ENCODE data around the gene RNU7-1.

The RNU7-1 gene

DNA sequence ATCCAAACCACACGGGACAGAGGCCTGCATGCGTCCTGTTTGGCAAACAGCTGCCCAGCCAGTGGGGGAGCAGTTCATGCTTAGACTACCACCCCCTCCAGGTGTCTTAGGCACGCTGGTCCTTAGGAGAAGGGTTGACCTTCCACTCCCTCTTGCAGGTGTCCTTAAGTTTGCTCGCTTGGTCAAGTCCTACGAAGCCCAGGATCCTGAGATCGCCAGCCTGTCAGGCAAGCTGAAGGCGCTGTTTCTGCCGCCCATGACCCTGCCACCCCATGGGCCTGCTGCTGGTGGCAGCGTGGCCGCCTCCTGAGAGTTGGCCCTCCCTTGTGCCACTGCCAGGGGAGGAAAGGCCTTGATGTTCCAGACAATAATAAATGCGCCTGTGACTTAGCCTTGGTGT lies 2.0 kb downstream of the RNU7-1 start:
- H4K91ac ChIP-seq (ENCODE audit: low read length) = peak overlapping the region; percentile 43
- peaks cover 33% of the 10 kb centered on the region for H3K4me1 ChIP-seq (ENCODE audit: control insufficient read depth, insufficient read depth, low read depth, low read length)
- H3K4me2 ChIP-seq (ENCODE audit: low read length, poor library complexity, severe bottlenecking) = peak overlapping the region; percentile 78
- peak overlapping the region in 1 of 2 experiments; percentile 21 for H3K4ac ChIP-seq (ENCODE audit: low read depth in 1 of 2, low read length in 2 of 2)
- H4K8ac ChIP-seq (ENCODE audit: low read length) = peak overlapping the region; percentile 70
- no peak overlapping the region for H2BK5ac ChIP-seq (ENCODE audit: low read depth, low read length, poor library complexity, severe bottlenecking)
- H3K4me3 ChIP-seq (ENCODE audit: insufficient read depth in 1 of 2, low read depth in 1 of 2, low read length in 2 of 2) = no peak overlapping the region
- H2AK5ac ChIP-seq (ENCODE audit: low read length, severe bottlenecking) = peak overlapping the region; percentile 14
- H3K27me3 ChIP-seq (ENCODE audit: control insufficient read depth in 1 of 2, insufficient read depth in 1 of 2, low read length in 2 of 2) = no peaks in the 10 kb centered on the region
- no peak overlapping the region for H3K14ac ChIP-seq (ENCODE audit: low read length in 2 of 2)
- no peak for DNase-seq
- peak overlapping the region; percentile 3 for H2BK120ac ChIP-seq (ENCODE audit: low read depth, low read length)
- H3K23ac ChIP-seq (ENCODE audit: low read length in 2 of 2) = no peak overlapping the region
- H2BK12ac ChIP-seq (ENCODE audit: low read length in 2 of 2) = no peak overlapping the region
- peak overlapping the region; percentile 93 for H3K9ac ChIP-seq (ENCODE audit: low read length)
- no peak overlapping the region for H3K18ac ChIP-seq (ENCODE audit: low read depth in 1 of 2, low read length in 2 of 2)
- H3K79me1 ChIP-seq (replicated peaks; ENCODE audit: low read length, poor library complexity, severe bottlenecking) = peaks cover 7% of the 10 kb centered on the region
- WGBS = 92% methylated on average over 11 of the region's 11 CpGs
- H2AFZ ChIP-seq (ENCODE audit: low read depth, low read length) = no peak overlapping the region
- H3K9me3 ChIP-seq (ENCODE audit: control insufficient read depth, low read length) = no peaks in the 10 kb centered on the region
- peaks cover 23 to 27% of the 10 kb centered on the region in 2 experiments for H3K36me3 ChIP-seq (ENCODE audit: control insufficient read depth in 1 of 2, insufficient read depth in 2 of 2, low read depth in 1 of 2, low read length in 2 of 2)
- no peak overlapping the region for H2BK15ac ChIP-seq (ENCODE audit: low read depth, poor library complexity, severe bottlenecking)
- peak overlapping the region; percentile 55 for H3K27ac ChIP-seq (ENCODE audit: low read length, poor library complexity, severe bottlenecking)

DNA sequence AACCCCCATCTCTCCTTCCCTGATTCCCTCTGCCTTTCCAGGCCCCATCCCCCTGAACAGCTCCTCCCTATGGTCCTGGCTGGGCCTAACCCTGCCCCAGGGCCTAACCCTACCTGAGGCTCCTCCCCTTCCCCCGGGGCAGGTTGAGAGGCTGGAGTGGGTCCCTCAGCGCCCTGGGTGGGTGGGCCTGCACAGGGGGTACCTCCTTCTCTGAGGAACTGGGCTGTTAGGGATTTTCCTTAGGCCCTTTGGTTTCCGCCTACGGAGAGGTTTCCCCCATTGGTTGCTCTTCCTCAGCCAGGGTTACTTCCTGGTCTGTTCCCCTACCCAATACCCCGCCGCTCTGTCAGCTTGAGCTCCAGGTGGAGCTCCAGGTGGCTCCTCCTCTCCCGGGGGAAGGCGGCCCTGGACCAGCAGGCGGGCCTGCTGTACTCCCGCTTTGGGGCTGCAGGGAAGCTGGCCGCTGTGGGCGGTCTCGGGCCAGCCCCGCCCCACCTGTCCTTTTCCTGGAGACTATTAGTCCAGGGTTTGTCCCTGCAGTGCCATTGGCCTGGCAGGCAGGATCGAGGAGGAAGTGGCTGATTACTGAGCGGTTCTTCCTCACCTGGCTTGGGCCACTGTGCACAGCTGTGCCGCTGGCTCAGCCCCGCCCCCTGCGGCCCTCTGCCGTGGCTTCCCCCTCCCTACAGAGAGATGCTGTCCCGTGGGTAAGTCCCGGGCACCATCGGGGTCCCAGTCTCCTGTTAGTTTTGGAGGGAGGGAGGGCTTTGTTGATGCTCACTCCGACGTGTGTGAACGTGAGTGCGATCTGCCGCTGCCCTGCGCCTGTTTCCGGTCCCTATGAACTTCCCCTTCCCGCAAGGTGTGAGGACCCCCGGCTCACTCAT lies 2.7 kb downstream of the RNU7-1 start:
- peak overlapping the region; percentile 43 for H4K91ac ChIP-seq (ENCODE audit: low read length)
- H3K4me1 ChIP-seq (ENCODE audit: control insufficient read depth, insufficient read depth, low read depth, low read length) = peaks cover 32% of the 10 kb centered on the region
- peak overlapping the region; percentile 50 for H2BK15ac ChIP-seq (ENCODE audit: low read depth, poor library complexity, severe bottlenecking)
- peak overlapping the region in 1 of 2 experiments; percentile 58 for H3K14ac ChIP-seq (ENCODE audit: low read length in 2 of 2)
- H3K36me3 ChIP-seq (ENCODE audit: control insufficient read depth in 1 of 2, insufficient read depth in 2 of 2, low read depth in 1 of 2, low read length in 2 of 2) = peaks cover 16 to 20% of the 10 kb centered on the region in 2 experiments
- H2BK12ac ChIP-seq (ENCODE audit: low read length in 2 of 2) = no peak overlapping the region
- peak overlapping the region; percentile 85 for H2AFZ ChIP-seq (ENCODE audit: low read depth, low read length)
- WGBS = 31% methylated on average over 26 of the region's 32 CpGs
- H3K18ac ChIP-seq (ENCODE audit: low read depth in 1 of 2, low read length in 2 of 2) = peak overlapping the region in 1 of 2 experiments; percentile 49
- H3K79me1 ChIP-seq (replicated peaks; ENCODE audit: low read length, poor library complexity, severe bottlenecking) = peaks cover 7% of the 10 kb centered on the region
- peak overlapping the region; percentile 78 for H3K4me2 ChIP-seq (ENCODE audit: low read length, poor library complexity, severe bottlenecking)
- no peak overlapping the region for H2BK5ac ChIP-seq (ENCODE audit: low read depth, low read length, poor library complexity, severe bottlenecking)
- no peak overlapping the region for H3K9ac ChIP-seq (ENCODE audit: low read length)
- no peak for DNase-seq
- peak overlapping the region; percentile 55 for H3K27ac ChIP-seq (ENCODE audit: low read length, poor library complexity, severe bottlenecking)
- H3K4me3 ChIP-seq (ENCODE audit: insufficient read depth in 1 of 2, low read depth in 1 of 2, low read length in 2 of 2) = peak overlapping the region in 1 of 2 experiments; percentile 56
- H4K8ac ChIP-seq (ENCODE audit: low read length) = peak overlapping the region; percentile 73
- H3K27me3 ChIP-seq (ENCODE audit: control insufficient read depth in 1 of 2, insufficient read depth in 1 of 2, low read length in 2 of 2) = no peaks in the 10 kb centered on the region
- peak overlapping the region; percentile 3 for H2BK120ac ChIP-seq (ENCODE audit: low read depth, low read length)
- peak overlapping the region; percentile 21 to 32 for H3K4ac ChIP-seq (ENCODE audit: low read depth in 1 of 2, low read length in 2 of 2)
- H2AK5ac ChIP-seq (ENCODE audit: low read length, severe bottlenecking) = peak overlapping the region; percentile 14
- no peaks in the 10 kb centered on the region for H3K9me3 ChIP-seq (ENCODE audit: control insufficient read depth, low read length)
- H3K23ac ChIP-seq (ENCODE audit: low read length in 2 of 2) = peak overlapping the region in 1 of 2 experiments; percentile 5

DNA sequence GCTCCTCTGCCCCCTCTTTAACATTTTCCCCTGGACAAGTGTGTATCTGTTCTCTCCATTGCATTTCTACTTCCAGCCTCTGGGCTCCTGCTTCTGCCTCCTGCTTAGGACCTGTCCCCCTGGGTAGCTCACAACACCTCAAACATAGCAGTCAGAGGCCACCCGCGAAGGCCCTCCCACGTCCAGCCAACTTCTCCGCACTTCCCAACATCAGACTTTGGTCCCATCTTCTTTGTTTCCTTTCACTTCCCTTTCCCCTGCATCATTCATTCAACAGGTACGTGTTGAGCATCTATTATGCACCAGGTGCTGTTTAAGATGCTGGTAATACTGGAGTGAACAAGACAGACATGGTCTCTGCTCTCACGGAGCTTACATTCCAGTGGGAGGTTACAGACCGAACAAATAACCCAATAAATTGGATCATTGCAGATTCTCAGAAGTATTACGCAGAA lies 3.3 kb downstream of the RNU7-1 start:
- no peak overlapping the region for H2AK5ac ChIP-seq (ENCODE audit: low read length, severe bottlenecking)
- H2BK120ac ChIP-seq (ENCODE audit: low read depth, low read length) = no peak overlapping the region
- H3K27ac ChIP-seq (ENCODE audit: low read length, poor library complexity, severe bottlenecking) = no peak overlapping the region
- H3K14ac ChIP-seq (ENCODE audit: low read length in 2 of 2) = peak overlapping the region in 1 of 2 experiments; percentile 58
- no peak overlapping the region for H4K91ac ChIP-seq (ENCODE audit: low read length)
- peaks cover 28% of the 10 kb centered on the region for H3K4me1 ChIP-seq (ENCODE audit: control insufficient read depth, insufficient read depth, low read depth, low read length)
- peak overlapping the region in 1 of 2 experiments; percentile 49 for H3K18ac ChIP-seq (ENCODE audit: low read depth in 1 of 2, low read length in 2 of 2)
- H2AFZ ChIP-seq (ENCODE audit: low read depth, low read length) = no peak overlapping the region
- no peak overlapping the region for H2BK12ac ChIP-seq (ENCODE audit: low read length in 2 of 2)
- H3K4me3 ChIP-seq (ENCODE audit: insufficient read depth in 1 of 2, low read depth in 1 of 2, low read length in 2 of 2) = peak overlapping the region in 1 of 2 experiments; percentile 56
- peaks cover 0 to under 1% of the 10 kb centered on the region in 2 experiments for H3K27me3 ChIP-seq (ENCODE audit: control insufficient read depth in 1 of 2, insufficient read depth in 1 of 2, low read length in 2 of 2)
- H3K9ac ChIP-seq (ENCODE audit: low read length) = no peak overlapping the region
- no peak for DNase-seq
- H3K36me3 ChIP-seq (ENCODE audit: control insufficient read depth in 1 of 2, insufficient read depth in 2 of 2, low read depth in 1 of 2, low read length in 2 of 2) = peaks cover 10 to 14% of the 10 kb centered on the region in 2 experiments
- WGBS = 76% methylated on average over 8 of the region's 8 CpGs
- peak overlapping the region; percentile 78 for H3K4me2 ChIP-seq (ENCODE audit: low read length, poor library complexity, severe bottlenecking)
- no peak overlapping the region for H4K8ac ChIP-seq (ENCODE audit: low read length)
- no peak overlapping the region for H3K23ac ChIP-seq (ENCODE audit: low read length in 2 of 2)
- no peak overlapping the region for H2BK15ac ChIP-seq (ENCODE audit: low read depth, poor library complexity, severe bottlenecking)
- no peak overlapping the region for H3K4ac ChIP-seq (ENCODE audit: low read depth in 1 of 2, low read length in 2 of 2)
- H3K9me3 ChIP-seq (ENCODE audit: control insufficient read depth, low read length) = no peaks in the 10 kb centered on the region
- H2BK5ac ChIP-seq (ENCODE audit: low read depth, low read length, poor library complexity, severe bottlenecking) = no peak overlapping the region
- H3K79me1 ChIP-seq (replicated peaks; ENCODE audit: low read length, poor library complexity, severe bottlenecking) = peaks cover 5% of the 10 kb centered on the region

DNA sequence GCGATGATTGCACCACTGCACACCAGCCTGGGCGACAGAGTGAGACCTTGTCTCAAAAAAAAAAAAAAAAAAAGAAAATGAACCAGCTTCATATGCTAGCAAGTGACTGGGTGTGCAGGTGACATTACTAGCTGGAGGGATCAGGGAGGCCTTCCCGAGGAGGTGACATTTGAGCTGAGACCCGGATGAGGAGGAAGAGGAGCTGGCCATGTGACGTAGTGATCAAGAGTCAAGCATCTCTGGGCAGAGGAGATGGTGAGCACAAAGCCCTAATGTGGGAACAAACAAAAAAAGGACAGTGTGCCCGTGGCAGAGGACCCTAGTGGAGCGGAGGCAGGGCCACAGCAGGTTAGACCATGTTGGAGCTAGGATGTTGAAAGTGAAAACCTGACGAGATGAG lies 4.0 kb downstream of the RNU7-1 start:
- 95% methylated on average over 8 of the region's 8 CpGs for WGBS
- Histone ChIP-seq H2AK5ac (ENCODE audit: low read length, severe bottlenecking) (no peak overlapping the region), H3K4me1 (ENCODE audit: control insufficient read depth, insufficient read depth, low read depth, low read length) (peaks cover 31% of the 10 kb centered on the region), H3K9ac (ENCODE audit: low read length) (no peak overlapping the region), H3K27me3 (ENCODE audit: control insufficient read depth in 1 of 2, insufficient read depth in 1 of 2, low read length in 2 of 2) (peaks cover 0 to 6% of the 10 kb centered on the region in 2 experiments), H2BK15ac (ENCODE audit: low read depth, poor library complexity, severe bottlenecking) (no peak overlapping the region), H2AFZ (ENCODE audit: low read depth, low read length) (no peak overlapping the region), H2BK5ac (ENCODE audit: low read depth, low read length, poor library complexity, severe bottlenecking) (no peak overlapping the region), H3K4me3 (ENCODE audit: insufficient read depth in 1 of 2, low read depth in 1 of 2, low read length in 2 of 2) (no peak overlapping the region), H3K23ac (ENCODE audit: low read length in 2 of 2) (no peak overlapping the region), H3K18ac (ENCODE audit: low read depth in 1 of 2, low read length in 2 of 2) (no peak overlapping the region), H3K27ac (ENCODE audit: low read length, poor library complexity, severe bottlenecking) (no peak overlapping the region), H4K91ac (ENCODE audit: low read length) (peak overlapping the region; percentile 23), H3K36me3 (ENCODE audit: control insufficient read depth in 1 of 2, insufficient read depth in 2 of 2, low read depth in 1 of 2, low read length in 2 of 2) (peaks cover 10 to 11% of the 10 kb centered on the region in 2 experiments), H4K8ac (ENCODE audit: low read length) (no peak overlapping the region), H2BK12ac (ENCODE audit: low read length in 2 of 2) (no peak overlapping the region), H3K79me1 (replicated peaks; ENCODE audit: low read length, poor library complexity, severe bottlenecking) (peaks cover 5% of the 10 kb centered on the region), H2BK120ac (ENCODE audit: low read depth, low read length) (no peak overlapping the region), H3K4me2 (ENCODE audit: low read length, poor library complexity, severe bottlenecking) (no peak overlapping the region), H3K14ac (ENCODE audit: low read length in 2 of 2) (no peak overlapping the region), H3K9me3 (ENCODE audit: control insufficient read depth, low read length) (no peaks in the 10 kb centered on the region), H3K4ac (ENCODE audit: low read depth in 1 of 2, low read length in 2 of 2) (no peak overlapping the region)
- no peak for DNase-seq

Measured in mesenchymal stem cell (in vitro differentiated cells and primary cell).